ENCODE measurements around the gene GDPD5.
A peak's percentile ranks its signal among the peaks of the same experiment; 100 is the strongest.

The GDPD5 gene

DNA sequence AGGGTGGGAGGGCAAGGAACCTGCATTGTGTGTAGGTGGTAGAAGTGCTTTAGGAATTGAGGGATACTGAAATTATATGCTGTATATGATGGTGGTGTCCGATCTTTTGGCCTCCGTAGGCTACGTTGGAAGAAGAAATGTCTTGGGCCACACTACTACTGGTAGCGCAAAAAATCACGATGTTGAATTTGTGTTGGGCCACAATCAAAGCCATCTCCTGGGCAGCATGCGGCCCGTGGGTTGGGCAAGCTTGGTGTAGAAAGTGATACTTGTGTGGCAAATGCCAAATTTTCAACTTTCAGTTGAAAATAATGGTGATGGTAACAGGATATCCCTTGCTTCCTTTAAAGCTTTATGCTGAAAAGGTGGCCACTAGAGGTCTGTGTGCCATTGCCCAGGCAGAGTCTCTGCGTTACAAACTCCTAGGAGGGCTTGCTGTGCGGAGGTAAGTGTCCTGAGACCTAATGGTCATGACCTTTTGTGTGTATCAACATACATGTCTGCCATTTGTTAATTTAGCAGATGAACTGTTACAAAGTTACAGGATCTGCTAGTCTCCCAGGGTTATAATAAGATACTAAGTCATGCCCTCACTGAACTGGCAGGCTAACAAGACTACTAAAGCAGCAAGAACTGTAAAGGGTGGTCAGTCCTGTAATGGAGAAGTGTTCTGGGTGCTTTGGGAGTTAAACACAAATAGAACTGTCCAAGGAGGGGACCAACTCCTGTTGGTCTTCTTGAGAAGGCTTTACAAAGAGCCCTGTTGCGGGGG lies 123.6 kb downstream of the GDPD5 start:
- FAIRE-seq (no peak), DNase-seq (ENCODE audit: low spot score) (no peak)

DNA sequence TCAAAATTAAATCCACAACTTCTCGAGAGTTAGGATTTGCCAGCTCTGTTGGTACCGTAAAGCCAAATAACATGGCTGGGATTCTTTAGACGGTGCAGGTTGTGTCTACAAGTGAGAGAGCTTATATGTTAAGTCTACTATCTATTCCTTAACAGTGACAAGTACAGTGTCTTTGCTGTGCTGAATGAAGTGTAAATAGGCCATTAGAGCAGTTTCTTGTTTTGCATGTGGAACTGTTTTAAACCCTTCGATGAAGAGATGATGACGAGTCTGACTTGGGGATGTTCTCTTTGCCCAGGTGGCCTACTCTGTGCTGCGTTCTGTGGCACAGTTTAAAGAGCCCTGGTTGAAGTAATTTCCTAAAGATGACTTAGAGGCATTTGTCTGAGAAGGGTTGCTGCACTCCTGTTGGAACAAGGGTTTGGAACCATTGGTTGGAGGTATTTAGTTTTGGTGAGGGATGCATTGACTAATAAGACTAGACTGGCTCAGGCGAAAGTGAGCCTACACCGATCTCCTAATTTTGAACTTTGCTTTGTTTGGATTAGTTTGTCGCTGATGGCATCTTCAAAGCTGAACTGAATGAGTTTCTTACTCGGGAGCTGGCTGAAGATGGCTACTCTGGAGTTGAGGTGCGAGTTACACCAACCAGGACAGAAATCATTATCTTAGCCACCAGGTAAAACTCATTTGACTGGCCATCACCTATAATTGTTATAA lies 125.4 kb downstream of the GDPD5 start:
- DNase-seq (ENCODE audit: low spot score) (no peak), FAIRE-seq (no peak)

DNA sequence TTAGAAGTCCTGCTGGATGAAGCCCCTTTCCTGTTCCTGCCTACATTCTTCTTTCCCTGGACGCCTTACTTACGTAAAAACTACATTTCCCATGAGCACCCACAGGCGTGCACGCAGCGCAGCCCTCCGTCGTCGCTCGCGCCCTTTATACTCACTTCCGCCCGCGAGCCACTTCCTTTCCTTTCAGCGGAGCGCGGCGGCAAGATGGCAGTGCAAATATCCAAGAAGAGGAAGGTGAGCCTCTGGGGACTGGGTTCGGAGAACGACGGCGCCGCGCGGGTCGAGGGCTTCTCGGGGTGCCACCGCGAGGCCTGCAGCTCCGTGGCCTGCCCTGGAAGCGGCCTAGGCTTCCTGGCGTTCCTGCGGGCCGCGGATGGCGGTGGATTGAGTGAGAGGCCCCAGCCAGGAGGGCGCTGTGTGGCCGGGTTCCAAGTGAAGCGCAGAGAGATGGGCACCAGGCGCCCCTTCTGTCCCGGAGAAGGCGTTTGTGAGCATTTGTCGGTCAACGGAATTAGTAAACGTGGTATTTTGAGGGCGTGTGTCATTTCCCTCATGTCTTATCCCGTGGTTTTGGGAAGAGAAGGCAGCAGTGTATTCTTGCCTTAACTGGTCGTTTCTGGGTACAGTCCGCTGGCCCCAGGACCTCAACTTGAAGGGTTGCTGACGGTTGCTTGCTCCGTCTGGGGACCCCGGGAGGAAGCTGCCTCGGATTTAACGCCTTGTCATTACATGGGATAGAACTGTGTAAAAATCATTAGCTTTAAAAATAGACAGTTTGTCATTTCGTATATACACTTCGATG lies 126.2 kb downstream of the GDPD5 start, which contains the start of gene RPS3:
RPS3 (plus strand) TSS at position 175 of the 802 bp plus-strand sequence; CDS start at position 205, 30 bp downstream.
- DNase-seq (ENCODE audit: low spot score) (peak; percentile 96), FAIRE-seq (no peak)

DNA sequence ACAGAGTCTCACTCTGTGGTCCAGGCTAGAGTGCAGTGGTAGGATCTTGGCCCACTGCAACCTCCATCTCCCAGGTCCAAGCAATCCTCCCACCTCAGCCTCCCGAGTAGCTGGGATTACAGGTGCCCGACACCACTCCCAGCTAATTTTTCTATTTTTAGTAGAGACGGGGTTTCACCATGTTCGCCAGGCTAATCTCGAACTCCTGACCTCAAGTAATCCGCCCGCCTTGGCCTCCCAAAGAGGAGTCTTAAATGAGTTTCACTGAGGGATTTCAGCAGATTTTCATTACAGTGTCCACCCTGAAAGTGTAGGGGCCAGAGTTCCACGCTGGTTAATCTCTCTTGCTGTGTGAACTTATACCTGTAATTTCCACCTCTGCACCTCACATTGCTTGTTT lies 126.8 kb downstream of the GDPD5 start:
- no peak for DNase-seq (ENCODE audit: low spot score)
- FAIRE-seq: no peak

- FAIRE-seq (no peak), DNase-seq (ENCODE audit: low spot score) (no peak)
Measured at GRCh38 chr11:75394085-75394840, 131.5 kb downstream of the GDPD5 start.

GRCh38 chr11:75389925-75390324 lies 135.8 kb downstream of the GDPD5 start:
- no peak for FAIRE-seq
- DNase-seq (ENCODE audit: low spot score): no peak

DNA sequence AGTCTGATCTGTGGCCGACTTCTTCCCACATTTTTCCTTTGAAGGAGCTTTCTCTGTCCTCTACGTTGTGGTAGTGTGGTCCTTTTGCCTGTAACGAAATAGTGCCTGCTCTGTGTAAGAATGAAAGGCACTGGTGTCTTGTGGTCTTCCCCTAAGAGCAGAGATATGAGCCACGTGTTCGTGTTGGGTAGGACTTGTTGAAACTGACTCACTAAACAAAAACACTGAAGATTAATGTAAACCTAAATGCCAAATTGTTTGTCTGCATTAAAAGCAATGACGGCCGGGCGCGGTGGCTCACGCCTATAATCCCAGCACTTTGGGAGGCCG lies 136.5 kb downstream of the GDPD5 start:
- FAIRE-seq (no peak), DNase-seq (ENCODE audit: low spot score) (no peak)

DNA sequence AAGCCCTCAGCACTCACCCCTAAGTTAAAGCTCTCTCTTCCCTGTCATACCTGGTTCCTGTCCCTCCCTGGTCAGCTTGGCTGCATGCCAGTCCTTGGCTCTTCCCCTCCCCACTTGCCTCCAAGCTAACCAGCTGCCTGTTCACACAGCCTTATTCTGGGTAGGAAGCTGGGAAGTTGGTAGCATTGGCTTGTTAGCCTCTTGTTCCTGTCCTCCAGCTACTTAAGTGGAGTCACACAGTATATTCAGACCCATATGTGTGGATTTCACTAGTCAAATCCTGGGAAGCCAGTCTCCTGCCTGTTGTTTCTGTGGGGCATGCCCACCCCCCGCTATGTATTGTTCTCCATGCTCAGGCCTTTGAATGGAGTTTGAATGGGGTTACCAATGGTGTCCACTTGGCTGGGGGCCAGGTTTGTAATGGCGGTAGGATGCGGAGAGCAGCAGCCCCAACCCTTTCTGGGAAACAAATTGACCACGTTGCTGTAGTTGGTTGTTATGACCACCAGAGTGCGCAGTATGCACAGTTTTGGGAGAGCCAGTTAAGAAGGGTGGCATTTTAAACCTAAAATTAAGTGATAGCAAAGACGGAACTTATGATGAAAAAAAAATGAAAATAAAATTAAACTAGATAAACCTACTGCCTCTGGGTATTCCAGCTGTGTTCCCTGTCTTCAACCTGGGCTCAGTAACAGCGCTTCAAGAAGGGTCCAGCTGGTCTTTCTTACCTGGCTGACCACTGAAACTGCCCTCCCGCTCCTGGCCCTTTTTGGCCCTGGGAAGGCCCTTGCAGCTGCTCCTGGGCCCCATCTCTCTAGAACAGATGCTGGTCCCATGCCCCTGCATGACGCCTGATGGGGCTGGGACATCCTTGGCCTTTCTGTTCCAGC lies 137.1 kb downstream of the GDPD5 start:
- no peak for FAIRE-seq

DNA sequence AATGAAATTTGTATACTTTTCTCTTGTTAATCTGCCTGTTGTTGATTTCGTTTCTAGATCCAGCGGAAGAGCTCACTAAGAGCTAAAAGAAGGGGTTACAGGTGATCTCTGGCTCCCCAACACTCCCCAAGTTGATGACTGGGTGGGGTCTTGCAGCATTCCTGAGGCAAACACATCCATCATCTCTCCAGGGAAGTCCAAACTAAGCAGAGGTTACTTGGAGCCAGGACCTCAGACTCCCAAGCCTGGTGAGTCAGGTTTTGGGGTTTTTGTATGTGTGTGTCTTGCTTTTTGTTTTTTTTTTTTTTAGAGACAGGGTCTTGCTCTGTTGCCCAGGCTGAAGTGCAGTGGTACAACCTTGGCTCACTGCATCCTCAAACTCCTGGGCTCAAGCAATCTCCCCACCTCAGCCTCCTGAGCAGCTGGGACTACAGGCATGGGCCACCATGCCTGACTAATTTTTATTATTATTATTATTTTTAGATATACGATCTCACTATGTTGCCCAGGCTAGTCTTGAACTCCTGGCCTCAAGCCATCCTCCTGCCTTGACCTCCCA lies 137.9 kb downstream of the GDPD5 start:
- DNase-seq (ENCODE audit: low spot score) (no peak), FAIRE-seq (no peak)

More for the DNA sequence above, 137.1 kb downstream of the GDPD5 start:
- peak; percentile 78 for DNase-seq (ENCODE audit: low spot score)

DNA sequence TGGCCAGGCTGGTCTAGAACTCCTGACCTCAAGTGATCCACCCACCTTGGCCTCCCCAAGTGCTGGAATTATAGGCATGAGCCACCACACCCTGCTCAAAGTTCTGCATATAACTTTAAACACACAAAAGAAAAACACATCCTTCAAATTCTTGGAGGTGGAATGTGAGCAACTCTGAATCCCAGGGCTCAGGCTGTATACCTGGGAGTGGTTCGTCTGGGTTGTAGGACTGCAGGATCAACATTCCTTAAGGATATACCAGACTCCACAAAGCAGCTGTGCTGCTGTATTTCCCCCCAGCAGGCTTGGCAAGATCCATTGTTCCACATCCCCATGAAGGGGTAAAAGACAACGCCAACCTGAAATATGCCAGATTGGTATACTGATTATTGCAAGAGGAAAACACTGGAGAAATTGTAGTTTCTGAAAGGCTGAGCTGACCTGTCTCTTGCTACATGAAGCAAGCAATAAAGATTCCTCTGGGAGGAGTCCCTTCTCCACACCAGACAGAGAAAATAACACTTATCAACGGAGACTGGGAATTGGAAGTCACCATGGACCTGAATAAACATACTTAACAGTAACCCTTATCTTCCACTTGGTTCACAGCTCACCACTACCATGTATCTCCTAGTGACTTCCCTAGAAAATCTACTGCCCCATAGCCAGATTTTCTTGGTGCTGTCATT lies 138.7 kb downstream of the GDPD5 start:
- DNase-seq (ENCODE audit: low spot score): no peak
- no peak for FAIRE-seq

Data from urothelium cell line (cell line).